Retinal pigment epithelial cell (primary cell): Measurements from ENCODE around the gene NRP1.
"Not testable (repeated sequence)": the region's sequence is repeated elsewhere in the genome, so short reads cannot be mapped to it uniquely, and the experiment has no call there.

Experiments used
- DNase-seq: peaks from one replicate; pipeline ENCODE4 v3.0.0-alpha.2; 2010; ENCODE audit warnings: low read depth
- H3K4me3 ChIP-seq: 2 replicates; pipeline ENCODE4 v1.5.1; 2011; ENCODE audit warnings: mild to moderate bottlenecking, low read length, control low read depth, moderate library complexity
- TF ChIP-seq, protein P1 (sequence below): conservative IDR thresholded peaks from 2 replicates; pipeline ENCODE4 v1.5.1; 2011; ENCODE audit warnings: low read depth, low read length, control low read depth, inconsistent platforms

Gene NRP1

DNA sequence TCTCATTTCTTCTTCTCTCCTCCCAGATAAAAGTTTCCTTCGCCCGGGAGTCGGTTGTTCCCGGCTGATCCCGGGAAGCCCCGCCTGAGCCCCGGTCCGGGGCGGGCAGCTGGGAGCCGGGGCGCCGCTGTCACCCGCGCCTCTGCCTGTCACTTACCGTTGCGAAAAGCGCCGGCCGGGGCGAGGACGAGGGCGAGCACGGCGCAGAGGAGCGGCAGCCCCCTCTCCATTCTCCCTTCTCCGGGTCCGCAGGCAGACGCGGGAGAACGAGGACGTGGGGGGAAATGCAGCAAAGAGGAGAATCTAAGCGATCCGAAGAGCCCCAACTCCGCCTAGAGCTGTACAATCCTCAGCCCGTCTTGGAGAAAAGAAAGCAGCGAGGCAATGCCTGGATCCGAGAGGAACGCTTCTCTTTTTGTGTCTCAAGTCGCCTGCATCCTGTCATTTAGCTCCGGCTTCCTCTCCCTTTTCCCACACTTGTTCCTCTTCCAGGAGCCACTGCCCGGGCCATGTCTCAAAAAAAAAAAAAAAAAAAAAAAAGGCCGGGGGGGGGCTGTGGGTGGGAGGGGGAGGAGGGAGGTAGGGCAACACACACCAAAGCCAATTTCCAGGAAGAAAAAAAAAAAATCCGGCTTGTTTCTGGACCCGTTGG lies at the start of gene NRP1:
Gene NRP1, minus strand, starts transcription at position 515 of the 652 bp plus-strand sequence. Its CDS starts 285 bp downstream, at position 230.
- peak within 1 kb of the TSS; percentile 73 for H3K4me3 ChIP-seq
- TF ChIP-seq, protein P1, sequence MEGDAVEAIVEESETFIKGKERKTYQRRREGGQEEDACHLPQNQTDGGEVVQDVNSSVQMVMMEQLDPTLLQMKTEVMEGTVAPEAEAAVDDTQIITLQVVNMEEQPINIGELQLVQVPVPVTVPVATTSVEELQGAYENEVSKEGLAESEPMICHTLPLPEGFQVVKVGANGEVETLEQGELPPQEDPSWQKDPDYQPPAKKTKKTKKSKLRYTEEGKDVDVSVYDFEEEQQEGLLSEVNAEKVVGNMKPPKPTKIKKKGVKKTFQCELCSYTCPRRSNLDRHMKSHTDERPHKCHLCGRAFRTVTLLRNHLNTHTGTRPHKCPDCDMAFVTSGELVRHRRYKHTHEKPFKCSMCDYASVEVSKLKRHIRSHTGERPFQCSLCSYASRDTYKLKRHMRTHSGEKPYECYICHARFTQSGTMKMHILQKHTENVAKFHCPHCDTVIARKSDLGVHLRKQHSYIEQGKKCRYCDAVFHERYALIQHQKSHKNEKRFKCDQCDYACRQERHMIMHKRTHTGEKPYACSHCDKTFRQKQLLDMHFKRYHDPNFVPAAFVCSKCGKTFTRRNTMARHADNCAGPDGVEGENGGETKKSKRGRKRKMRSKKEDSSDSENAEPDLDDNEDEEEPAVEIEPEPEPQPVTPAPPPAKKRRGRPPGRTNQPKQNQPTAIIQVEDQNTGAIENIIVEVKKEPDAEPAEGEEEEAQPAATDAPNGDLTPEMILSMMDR: no peak
- no peak for DNase-seq

DNA sequence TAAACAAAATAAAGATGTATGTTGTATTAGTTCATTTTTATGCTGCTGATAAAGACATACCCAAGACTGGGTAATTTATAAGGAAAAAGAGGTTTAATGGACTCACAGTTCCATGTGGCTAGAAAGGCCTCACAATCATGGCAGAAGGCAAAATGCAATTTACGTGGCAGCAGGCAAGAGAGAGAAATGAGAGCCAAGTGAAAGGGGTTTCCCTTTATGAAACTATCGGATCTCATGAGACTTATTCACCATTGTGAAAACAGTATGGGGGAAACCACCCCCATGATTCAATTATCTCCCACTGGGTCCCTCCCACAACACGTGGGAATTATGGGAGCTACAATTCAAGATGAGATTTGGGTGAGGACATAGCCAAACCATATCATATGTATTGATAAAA lies 49.7 kb upstream of the NRP1 start:
- not testable (repeated sequence) for DNase-seq, H3K4me3 ChIP-seq

DNA sequence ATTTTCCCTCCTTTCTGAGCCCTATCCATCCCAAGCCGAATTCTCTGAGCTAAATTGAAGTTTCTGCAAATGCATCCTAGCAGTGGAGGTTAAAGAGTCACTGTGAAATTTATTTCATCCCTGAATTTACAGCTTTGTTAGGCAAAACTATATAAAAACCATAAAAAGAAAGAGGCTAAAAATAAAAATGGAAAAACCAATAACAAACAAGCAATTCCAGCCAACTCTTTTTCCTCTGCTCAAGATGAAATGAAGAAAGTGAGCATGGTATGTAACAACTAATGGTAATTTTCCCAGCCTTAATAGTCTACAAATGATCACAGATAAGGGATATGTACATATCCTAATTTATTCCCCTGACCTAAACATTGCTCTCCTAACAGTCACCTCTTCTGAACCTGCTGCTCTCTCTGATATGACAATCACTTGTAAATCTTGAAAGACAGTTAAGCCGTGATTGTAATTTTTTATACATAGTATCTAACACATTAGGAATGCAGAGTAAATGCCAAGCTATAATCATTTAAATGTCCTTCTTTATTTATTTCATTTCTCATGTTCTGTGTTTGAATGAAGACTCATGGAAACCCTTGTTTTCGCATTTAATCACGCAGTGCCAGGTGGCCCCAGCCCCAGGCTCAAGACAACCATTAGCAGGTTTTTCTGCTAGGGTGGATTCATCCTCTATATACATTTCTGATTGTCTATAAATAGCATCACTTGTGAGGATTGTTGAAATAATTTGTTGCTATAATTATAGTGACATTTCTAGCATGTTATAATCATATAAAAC lies 48.6 kb upstream of the NRP1 start:
- H3K4me3 ChIP-seq: no peak overlapping the region
- DNase-seq: no peak
- TF ChIP-seq, protein P1: no peak

DNA sequence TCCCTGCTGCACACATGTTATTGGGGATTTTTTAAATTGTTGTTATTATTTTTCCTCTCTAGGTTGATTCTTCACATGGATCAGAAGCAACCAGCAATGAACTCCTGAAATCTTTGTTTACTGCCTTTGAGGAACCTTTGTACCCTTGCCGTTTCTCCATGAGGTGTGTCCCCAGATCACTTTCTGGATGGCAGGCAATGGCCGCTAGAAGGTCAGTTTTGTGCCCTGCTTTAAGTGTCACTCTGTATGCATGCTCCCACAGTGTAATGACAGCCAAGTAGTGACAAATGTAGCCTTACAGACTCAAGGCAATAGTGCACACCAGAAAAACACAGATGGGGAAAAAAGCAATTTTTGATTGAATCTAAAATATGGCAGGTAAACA lies 47.7 kb upstream of the NRP1 start:
- DNase-seq: no peak
- H3K4me3 ChIP-seq: no peak overlapping the region
- TF ChIP-seq, protein P1: no peak

DNA sequence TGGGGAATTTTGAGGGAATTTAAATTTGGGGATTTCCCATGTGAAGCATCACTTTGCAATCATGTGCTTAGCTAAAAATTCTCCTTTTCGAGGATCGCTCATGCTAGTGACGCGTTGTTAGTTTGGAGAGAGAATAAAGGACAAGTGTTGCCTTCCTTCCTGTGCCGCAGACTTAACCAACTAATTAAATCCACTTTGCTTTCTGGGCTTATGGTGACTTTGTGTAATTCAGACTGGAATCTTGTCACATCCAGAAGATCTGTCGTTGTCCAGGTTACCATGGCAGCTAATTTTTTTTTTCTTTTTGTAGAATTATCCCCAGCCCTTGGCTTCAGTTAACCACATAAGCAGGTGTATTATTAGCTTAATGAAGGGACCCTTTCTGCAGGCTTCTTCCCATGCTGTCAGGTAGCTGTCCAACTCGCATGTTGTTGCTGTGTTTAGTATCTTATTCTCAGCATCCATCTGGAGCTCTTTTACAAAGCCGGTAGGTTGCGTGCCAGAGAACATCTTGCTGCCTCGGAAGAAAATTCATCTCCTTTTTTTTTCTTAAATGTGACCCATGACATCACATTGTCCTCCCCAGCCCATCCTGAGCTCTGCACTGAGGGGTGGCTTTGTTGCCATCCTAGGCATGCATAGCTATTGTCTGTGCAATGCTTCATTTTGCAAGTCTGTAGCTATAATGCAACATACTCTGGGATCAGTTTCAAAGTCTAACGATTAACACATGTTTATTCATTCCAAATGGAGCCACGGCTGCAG lies 47.2 kb upstream of the NRP1 start:
- H3K4me3 ChIP-seq: no peak overlapping the region
- TF ChIP-seq, protein P1: no peak
- no peak for DNase-seq

DNA sequence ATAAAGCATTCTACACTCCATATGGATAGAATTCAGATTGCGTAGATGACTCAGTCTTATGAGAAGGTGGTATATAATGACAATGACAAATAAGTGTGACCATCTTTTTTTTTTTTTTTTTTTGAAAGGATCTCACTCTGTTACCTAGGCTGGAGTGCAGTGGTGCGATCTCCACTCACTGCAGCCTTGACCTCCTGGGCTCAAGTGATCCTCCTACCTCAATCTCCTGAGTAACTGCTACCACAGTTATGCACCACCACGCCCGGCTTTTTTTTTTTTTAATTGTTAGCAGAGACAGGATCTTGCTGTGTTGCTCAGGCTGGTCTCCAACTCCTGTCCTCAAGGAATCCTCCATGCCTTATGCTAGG lies 43.2 kb upstream of the NRP1 start:
- no peak for DNase-seq
- TF ChIP-seq, protein P1: no peak
- no peak overlapping the region for H3K4me3 ChIP-seq

DNA sequence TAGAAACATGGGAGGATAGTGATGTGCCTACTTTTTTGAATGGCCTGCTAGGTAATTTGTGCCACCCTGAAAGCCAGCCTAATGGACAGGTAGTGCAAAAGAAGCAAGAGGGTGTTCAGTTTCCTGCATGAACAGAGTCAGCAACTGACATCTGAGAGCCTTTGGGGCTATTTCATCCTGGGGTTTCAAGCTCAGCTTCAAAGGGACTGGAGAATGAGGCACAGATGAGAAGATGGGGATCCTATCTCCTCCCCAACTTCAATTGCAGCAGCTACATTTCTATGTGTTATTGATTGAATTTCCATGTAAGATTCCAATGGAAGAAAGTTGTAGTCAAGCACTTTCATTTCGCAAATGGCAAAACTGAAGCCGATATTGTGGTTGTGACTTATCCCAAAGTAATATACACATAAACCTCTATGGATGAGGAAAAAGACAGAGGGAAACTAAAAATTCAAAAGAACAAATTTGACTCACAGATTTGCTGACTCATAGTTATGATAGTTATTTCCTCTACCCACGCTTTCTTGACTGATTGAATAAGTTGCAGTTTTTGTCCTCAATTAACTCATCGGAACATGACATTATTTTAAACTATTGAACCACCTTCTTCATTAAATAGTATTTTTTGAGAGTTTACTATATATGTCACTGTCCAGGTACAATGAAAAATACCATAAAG lies 42.6 kb upstream of the NRP1 start:
- no peak for DNase-seq
- TF ChIP-seq, protein P1: no peak
- no peak overlapping the region for H3K4me3 ChIP-seq
